Measurements from ENCODE around the gene TECR.
"Not testable (repeated sequence)": the region's sequence is repeated elsewhere in the genome, so short reads cannot be mapped to it uniquely, and the experiment has no call there.

The TECR gene

GRCh38 chr19:14542711-14543328, 13.4 kb downstream of the TECR start:
- TF ChIP-seq CTCF (IDR thresholded peaks at IDR 0.05; ENCODE audit: insufficient read depth, missing control alignments) = no peak
- FAIRE-seq = no peak
- DNase-seq (ENCODE audit: insufficient read length, low spot score) = no peak

GRCh38 chr19:14544047-14544446, 14.7 kb downstream of the TECR start:
- no peak for TF ChIP-seq CTCF (IDR thresholded peaks at IDR 0.05; ENCODE audit: insufficient read depth, missing control alignments)
- FAIRE-seq (no peak), DNase-seq (ENCODE audit: insufficient read length, low spot score) (no peak)

GRCh38 chr19:14544977-14545715, 15.8 kb downstream of the TECR start:
- FAIRE-seq (no peak), DNase-seq (ENCODE audit: insufficient read length, low spot score) (no peak)
- TF ChIP-seq CTCF (IDR thresholded peaks at IDR 0.05; ENCODE audit: insufficient read depth, missing control alignments) = no peak

GRCh38 chr19:14545716-14546082, 16.3 kb downstream of the TECR start:
- TF ChIP-seq CTCF (IDR thresholded peaks at IDR 0.05; ENCODE audit: insufficient read depth, missing control alignments) = no peak

GRCh38 chr19:14550201-14550754, 20.9 kb downstream of the TECR start:
- no peak for FAIRE-seq
- DNase-seq (ENCODE audit: insufficient read length, low spot score) = no peak
- no peak for TF ChIP-seq CTCF (IDR thresholded peaks at IDR 0.05; ENCODE audit: insufficient read depth, missing control alignments)

More at GRCh38 chr19:14545716-14546082, 16.3 kb downstream of the TECR start:
- no peak for FAIRE-seq
- DNase-seq (ENCODE audit: insufficient read length, low spot score) = no peak

GRCh38 chr19:14551134-14552005, 22.0 kb downstream of the TECR start:
- FAIRE-seq; DNase-seq (ENCODE audit: insufficient read length, low spot score): not testable (repeated sequence)

GRCh38 chr19:14552006-14552360, 22.6 kb downstream of the TECR start:
- not testable (repeated sequence) for FAIRE-seq; DNase-seq (ENCODE audit: insufficient read length, low spot score)

More at GRCh38 chr19:14551134-14552005, 22.0 kb downstream of the TECR start:
- TF ChIP-seq CTCF (IDR thresholded peaks at IDR 0.05; ENCODE audit: insufficient read depth, missing control alignments) = peak; percentile 3

All from D721Med (cell line).